ENCODE data around the gene SLC9A1.
A peak's percentile ranks its signal among the peaks of the same experiment; 100 is the strongest.
"Not testable (repeated sequence)": the region's sequence is repeated elsewhere in the genome, so short reads cannot be mapped to it uniquely, and the experiment has no call there.

Gene SLC9A1
- total RNA-seq = 15.4 to 23.7 (median 19.3) reads per million in 4 experiments

GRCh38 chr1:27154991-27155781 lies at the start of gene SLC9A1:
TSS of gene SLC9A1 (minus strand) at chr1:27155125. CDS start at chr1:27154334, 791 bp downstream.
- peak; percentile 92 for DNase-seq

DNA sequence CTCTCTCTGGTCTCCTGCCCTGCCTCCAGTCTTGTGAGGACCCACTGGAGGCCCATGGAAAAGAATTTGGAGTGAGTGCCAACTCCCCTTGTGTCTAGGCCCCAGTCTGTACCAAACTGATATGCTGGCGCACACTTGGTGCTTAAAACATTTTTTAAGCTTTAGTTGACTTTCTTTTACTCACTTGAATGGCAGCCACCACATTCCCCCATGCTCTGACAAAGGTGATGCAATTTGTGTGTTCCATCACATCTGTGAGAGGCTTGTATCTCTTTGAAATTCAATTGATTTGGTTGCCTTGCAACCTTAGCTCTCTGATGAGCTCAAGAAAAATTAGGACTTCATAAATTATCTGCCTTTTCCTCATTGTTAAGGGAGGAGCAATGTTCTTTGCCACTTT lies 49.0 kb upstream of the SLC9A1 start:
- DNase-seq = no peak

DNA sequence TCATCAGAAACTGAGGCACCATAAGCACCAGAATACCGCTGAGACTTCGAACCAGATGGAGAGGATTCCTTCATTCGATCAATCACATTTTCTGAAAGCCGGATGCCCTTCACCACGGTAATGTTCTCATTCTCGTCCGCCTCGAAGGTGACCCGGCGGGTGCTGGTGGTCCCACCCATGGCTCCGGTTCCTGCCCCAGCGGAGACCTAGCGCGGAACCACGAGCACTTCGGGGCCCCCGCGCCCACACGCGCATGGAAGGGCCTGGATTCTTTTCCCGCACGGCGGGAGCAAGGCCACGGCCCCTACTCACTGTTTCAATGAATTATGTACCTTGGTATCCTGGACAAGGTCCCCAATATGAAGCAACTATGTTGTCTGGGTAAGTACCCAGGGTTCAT lies 46.4 kb upstream of the SLC9A1 start:
- DNase-seq = no peak

GRCh38 chr1:27193194-27193593 lies 38.3 kb upstream of the SLC9A1 start:
- no peak for DNase-seq

DNA sequence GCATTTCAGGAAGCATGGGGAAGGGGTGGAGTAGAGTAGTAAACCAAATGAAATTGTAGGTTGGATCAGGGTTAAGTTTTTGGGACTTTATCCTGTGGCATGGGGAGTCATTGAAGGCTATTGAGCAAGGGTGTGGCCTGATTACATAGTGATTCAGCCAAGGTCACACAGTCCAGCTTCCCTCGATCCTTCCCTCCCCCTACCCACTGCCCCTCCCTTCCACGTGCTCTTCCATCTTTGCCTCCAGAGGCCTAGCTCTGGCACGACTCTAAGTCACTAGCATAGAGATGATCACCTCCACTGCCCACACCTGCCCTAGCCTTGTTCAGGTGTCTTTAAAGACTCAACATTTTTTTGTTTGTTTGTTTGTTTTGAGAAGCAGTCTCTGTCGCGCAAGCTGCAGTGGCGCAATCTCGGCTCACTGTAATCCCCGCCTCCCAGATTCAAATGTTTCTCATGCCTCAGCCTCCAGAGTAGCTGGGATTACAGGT lies 37.2 kb upstream of the SLC9A1 start:
- no peak for DNase-seq

- not testable (repeated sequence) for DNase-seq
Observed at GRCh38 chr1:27184665-27185064, 29.7 kb upstream of the SLC9A1 start.

- DNase-seq = no peak
Observed at GRCh38 chr1:27179979-27180378, 25.1 kb upstream of the SLC9A1 start.

GRCh38 chr1:27179379-27179778 lies 24.5 kb upstream of the SLC9A1 start:
- no peak for DNase-seq

DNA sequence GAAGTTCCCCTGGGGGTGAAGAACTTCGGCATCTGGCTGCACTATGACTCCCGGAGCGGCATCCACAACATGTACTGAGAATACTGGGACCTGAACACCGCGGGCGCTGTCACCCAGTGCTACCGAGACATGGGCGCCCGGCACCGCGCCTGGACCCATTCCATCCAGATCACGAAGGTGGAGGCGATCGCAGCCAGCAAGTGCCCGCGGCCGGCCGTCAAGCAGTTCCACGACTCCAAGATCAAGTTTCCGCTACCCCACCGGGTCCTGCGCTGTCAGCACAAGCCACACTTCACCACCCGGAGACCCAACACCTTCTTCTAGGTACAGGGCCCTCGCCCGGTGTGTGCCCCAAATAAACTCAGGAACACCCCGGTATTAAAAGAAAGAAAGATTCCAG lies 22.0 kb upstream of the SLC9A1 start:
- DNase-seq = no peak

DNA sequence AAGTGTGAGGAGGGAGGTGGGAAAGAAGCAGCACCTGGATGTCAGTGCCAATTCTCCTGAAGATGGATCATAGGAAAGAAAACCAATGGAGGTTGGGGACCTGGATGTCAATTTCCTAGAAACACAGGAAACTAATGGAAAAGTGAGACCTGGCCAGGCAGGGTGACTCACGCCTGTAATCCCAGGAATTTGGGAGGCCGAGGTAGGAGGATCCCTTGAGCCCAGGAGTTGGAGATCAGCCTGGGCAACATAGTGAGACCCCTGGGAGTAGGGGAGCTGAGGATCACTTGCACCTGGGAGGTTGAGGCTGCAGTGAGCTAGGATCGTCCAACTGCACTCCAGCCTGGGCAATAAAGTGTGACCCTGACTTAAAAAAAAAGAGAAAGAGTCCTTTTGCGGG lies 21.4 kb upstream of the SLC9A1 start:
- no peak for DNase-seq

- not testable (repeated sequence) for DNase-seq
Observed at GRCh38 chr1:27172992-27173391, 18.1 kb upstream of the SLC9A1 start.

- DNase-seq = no peak
Observed at GRCh38 chr1:27166929-27167328, 12.0 kb upstream of the SLC9A1 start.

DNA sequence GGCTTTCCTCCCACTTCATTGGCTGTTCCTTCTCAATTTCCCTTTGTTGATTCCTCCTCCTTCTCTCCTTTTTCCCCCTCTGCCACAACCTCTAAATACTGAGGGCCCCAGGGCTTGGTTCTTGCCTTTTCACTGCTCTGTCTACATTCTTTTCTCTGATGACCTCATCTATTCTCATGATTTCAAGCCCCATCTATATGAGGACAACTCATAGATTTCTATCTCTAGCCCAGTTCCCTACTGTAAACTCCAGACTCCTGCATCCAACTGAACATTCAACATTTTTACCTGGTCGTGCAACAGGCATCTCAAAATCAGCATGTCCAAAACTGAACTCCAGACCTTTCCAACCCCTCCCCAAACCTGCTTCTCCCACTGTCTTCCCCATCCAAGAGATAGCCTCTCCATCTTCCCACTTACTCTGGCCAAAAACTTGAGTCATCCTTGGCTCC lies 11.5 kb upstream of the SLC9A1 start:
- no peak for DNase-seq

- DNase-seq = no peak
Observed at GRCh38 chr1:27163093-27163492, 8.2 kb upstream of the SLC9A1 start.

DNA sequence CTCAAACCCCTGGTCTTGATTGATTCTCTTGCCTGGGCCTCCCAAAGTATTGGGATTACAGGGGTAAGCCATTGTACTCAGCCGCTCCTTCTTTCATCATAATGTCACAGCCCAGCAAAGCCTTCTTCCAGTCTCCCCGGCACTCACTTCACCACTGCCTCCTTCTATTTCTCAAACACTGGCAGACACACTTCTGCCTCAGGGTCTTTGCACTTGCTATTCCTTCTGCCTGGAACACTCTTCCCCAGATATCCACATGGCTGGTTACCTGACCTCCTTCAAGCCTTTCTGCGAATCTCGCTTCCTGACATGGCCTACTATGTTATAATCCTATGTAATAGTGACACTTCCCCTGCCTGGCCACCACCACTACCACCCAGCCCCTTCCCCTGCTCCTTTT lies 7.2 kb upstream of the SLC9A1 start:
- no peak for DNase-seq

DNA sequence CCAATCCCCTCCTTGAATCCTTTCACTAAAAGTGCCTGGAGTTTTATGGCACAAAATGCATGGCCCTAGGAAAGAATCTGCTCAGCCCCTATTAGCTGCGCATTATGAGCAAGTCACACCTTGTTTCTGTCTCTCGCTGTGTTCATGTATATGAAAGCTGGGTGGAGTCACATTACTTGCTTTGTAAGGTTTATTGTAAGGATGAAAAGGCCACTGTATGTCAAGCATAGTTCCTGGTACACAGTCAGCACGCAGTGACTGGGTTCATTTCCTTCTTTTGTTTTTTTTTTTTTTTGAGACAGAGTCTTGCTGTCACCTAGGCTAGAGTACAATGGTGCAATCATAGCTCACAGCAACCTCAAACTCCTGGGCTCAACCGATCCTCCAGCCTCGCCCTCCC lies 6.7 kb upstream of the SLC9A1 start:
- DNase-seq = no peak

DNA sequence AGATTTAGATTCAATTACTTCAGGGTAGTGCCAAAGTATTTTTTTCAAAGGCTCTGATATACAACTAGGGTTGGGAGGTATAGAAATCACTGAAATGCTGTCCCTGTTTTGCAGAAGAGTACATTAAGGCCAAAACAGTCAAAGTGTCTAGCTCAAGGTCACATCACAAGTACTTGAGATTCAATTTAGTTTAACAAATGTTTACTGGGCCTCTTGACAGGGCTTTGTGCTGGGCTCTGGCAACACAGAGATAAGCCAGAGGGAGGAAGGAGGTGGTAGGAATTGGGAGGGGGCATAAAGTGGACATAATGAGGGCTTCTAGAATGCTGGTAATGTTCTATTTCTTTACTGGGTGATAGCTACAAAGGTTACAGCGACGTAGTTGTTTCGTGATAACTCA lies 2.3 kb upstream of the SLC9A1 start:
- no peak for DNase-seq

DNA sequence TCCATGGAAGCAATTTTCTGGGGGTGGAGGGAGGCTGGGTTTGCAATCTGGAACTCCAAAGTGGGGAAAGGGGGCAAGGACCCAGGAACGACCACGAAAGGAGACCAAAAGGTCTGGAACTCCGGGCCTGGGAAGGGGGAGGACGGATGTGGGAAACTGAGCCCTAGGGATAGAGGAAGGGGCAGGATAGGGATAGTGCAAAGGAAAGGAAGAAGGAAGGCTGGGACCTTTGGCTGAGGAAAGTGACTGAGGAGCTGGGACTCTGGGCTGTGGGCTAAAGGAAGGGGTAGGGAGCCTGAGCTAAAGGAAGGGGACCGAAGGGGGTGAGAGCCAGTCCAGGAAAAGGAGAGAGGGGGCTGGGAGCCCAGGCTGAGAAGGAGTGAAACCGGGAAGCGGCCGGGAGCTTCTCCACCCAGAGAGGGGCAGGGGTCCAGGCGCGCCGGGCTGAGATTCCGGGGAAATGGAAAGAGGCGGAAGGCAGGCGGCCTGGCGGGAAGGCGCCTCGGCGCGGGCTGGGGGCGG lies 395 bp downstream of the SLC9A1 start:
- no peak for DNase-seq

GRCh38 chr1:27153927-27154358 lies 982 bp downstream of the SLC9A1 start:
- DNase-seq = no peak

DNA sequence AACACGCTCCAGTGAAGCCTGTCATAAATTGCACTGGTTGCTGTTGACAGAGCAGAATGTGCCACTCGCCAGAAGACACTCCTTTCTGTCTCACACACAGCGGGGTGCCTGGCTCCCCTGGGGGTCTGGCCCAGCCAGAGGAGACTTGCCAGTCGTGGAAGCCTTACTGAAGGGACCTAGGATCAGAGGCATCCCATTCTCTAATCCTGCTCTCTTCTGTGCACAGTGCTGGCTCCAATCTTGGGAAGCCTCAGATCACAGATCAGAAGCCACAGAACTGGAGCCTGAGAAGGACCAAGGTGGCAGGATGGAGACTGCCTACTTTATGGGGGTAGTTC lies 1.4 kb downstream of the SLC9A1 start:
- DNase-seq = no peak

DNA sequence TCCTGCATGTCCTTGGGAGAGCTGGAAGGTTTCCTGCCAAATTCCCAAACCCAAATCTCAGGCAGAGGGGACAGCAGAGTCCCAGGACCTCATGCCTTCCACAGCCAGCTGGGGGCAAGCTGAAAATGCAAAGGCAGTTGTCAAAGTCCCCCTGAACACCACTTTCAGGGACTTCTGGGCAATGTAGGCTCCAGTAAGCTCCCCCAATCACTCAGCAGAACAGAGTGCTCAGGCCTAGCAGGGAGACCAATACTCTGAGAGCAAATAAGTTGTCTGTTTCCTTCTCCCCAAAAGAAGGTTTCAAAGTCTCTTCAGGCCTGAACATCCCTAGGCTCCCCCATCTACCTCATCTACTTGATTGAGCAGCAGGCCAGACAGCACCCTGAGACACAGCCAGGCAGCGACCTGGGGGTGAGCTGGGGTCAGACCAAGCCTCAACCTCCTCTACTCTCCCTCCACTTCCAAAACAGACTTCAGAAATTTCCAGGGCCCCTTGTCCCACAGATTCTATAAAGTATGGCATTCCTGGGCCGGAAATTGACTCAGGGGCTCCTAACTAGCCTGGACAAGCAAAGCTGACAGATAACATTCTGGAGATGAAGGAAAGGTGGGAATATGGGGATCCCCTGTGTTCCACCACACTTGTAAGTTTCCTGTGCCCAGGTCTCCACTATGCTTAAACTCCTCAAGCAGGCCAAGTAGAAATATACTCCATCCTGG lies 1.9 kb downstream of the SLC9A1 start:
- no peak for DNase-seq

GRCh38 chr1:27152004-27152828 lies 2.7 kb downstream of the SLC9A1 start:
- no peak for DNase-seq

GRCh38 chr1:27150641-27151040 lies 4.3 kb downstream of the SLC9A1 start:
- DNase-seq = no peak
